Panc1 (cell line): ENCODE results near the gene C9orf57. TPM values are rescaled to one million over a fixed set of nuclear protein-coding genes. Genes with fewer than 3 reads are reported as not detected.

Experiments
- ATAC-seq: fragments of 200-7000 bp; cut with Tn5 transposase; 2 replicates; pipeline ENCODE4 v1.9.1; 2020; ENCODE audit warnings: mild to moderate bottlenecking, moderate library complexity
- BruUV-seq: library from RNA; stranded (reverse); fragments of 400-500 nt; replicated peaks from 2 replicates; lab custom pipeline; 2021; lab: Mats Ljungman, UMichigan
- CTCF ChIA-PET: fragments of 300-600 bp; sonication (Branson Sonifier 250); formaldehyde crosslinking; loops from one replicate; lab custom pipeline; 2022; ENCODE audit warnings: antibody characterized with exemption; lab: Charles Lee
- POLR2A ChIA-PET: fragments of 300-600 bp; sonication (Branson Sonifier 250); formaldehyde crosslinking; loops from one replicate; lab custom pipeline; 2022; ENCODE audit warnings: antibody characterized with exemption; lab: Charles Lee
- DNase-seq: peaks from one replicate; pipeline ENCODE4 v3.0.0-alpha.2; 2010; ENCODE audit warnings: low read depth, low spot score
- H3K27ac ChIP-seq: 2 replicates; pipeline ENCODE4 v1.5.1; 2011; ENCODE audit warnings: mild to moderate bottlenecking, low read length, inconsistent platforms
- H3K27me3 ChIP-seq: fragments of 200-500 bp; sonication (Bioruptor generic); 2 replicates; pipeline ENCODE4 v1.6.0; 2014; ENCODE audit warnings: low read length, inconsistent platforms; ENCODE audit not compliant: control insufficient read depth, insufficient read depth
- H3K36me3 ChIP-seq: fragments of 200-500 bp; sonication (Bioruptor generic); 2 replicates; pipeline ENCODE4 v1.5.1; 2014; ENCODE audit warnings: inconsistent platforms, mild to moderate bottlenecking, low read length, moderate library complexity; ENCODE audit not compliant: control insufficient read depth, insufficient read depth
- H3K4me1 ChIP-seq: 2 replicates; pipeline ENCODE4 v1.5.1; 2011; ENCODE audit warnings: inconsistent platforms, mild to moderate bottlenecking, low read length, moderate library complexity; ENCODE audit not compliant: control insufficient read depth, insufficient read depth
- H3K4me3 ChIP-seq, 2 experiments: 2 replicates each; pipeline ENCODE4 v1.5.1; 2011 to 2012; ENCODE audit warnings: low read depth in 2 of 2, low read length in 2 of 2, mild to moderate bottlenecking in 2 of 2, inconsistent platforms in 1 of 2, moderate library complexity in 1 of 2
- H3K9me3 ChIP-seq: fragments of 200-500 bp; sonication (Bioruptor generic); 2 replicates; pipeline ENCODE4 v1.5.1; 2014; ENCODE audit warnings: low read depth, mild to moderate bottlenecking, inconsistent platforms, low read length, moderate library complexity; ENCODE audit not compliant: control insufficient read depth, insufficient read depth
- CTCF ChIP-seq: fragments of 450-650 bp; IDR thresholded peaks from 2 replicates; pipeline ENCODE4 v1.5.1; 2017; ENCODE audit warnings: mild to moderate bottlenecking
- POLR2AphosphoS5 ChIP-seq: IDR thresholded peaks from 2 replicates; pipeline ENCODE4 v1.6.1; 2012; ENCODE audit warnings: mild to moderate bottlenecking, low read depth, low read length, moderate library complexity
- REST ChIP-seq, 2 experiments: IDR thresholded peaks; 2 replicates each; pipeline ENCODE4 v1.6.1; 2011 to 2012; ENCODE audit warnings: low read depth in 2 of 2, control low read depth in 1 of 2, low read length in 1 of 2, mild to moderate bottlenecking in 1 of 2, moderate library complexity in 1 of 2; ENCODE audit not compliant: insufficient read depth in 1 of 2
- SIN3A ChIP-seq: IDR thresholded peaks from 2 replicates; pipeline ENCODE4 v1.6.1; 2012; ENCODE audit warnings: low read depth, mild to moderate bottlenecking, low read length, moderate library complexity, borderline replicate concordance; ENCODE audit not compliant: insufficient read depth
- TCF7L2 ChIP-seq: IDR thresholded peaks from 2 replicates; pipeline ENCODE4 v1.6.1; 2011; ENCODE audit warnings: mild to moderate bottlenecking, low read depth, low read length, inconsistent platforms
- in situ Hi-C: cut with HindIII; loops from 2 replicates; pipeline ENCODE4 v1.10.0; 2016; ENCODE audit warnings: low sequenced_read_pairs, low pct_unique_long_range_greater_than_20kb
- intact Hi-C: fragments of 100-400 bp; cut with micrococcal nuclease; formaldehyde crosslinking; loops from one replicate; pipeline ENCODE4 v1.10.0; 2022; ENCODE audit not compliant: unreplicated experiment
- total RNA-seq: library from RNA; stranded (reverse); gene quantifications from one replicate; pipeline ENCODE4 v1.2.1, GENCODE V29; 2021; ENCODE audit not compliant: unreplicated experiment

The C9orf57 gene
- total RNA-seq, 1 experiment from 2014 or later: not detected

GRCh38 chr9:72038890-72039410 is 21.5 kb downstream of the C9orf57 start:
- H3K4me3 ChIP-seq: no peak overlapping the region
- H3K27ac ChIP-seq: peak overlapping the region; percentile 2; the same call in 1 of the 2 replicates
- H3K9me3 ChIP-seq: no peaks in the 10 kb centered on the region
- no TSS peak for BruUV-seq
- H3K36me3 ChIP-seq: no peaks in the 10 kb centered on the region
- ATAC-seq (peak; percentile 91), DNase-seq (peak; percentile 78)
- in situ Hi-C loops (no loop called here), intact Hi-C loops (loop anchor here (1.0 to 5.0 kb wide), 2 partner anchors 163 to 233 kb away; no protein-coding TSS in a partner anchor)
- H3K4me1 ChIP-seq: peaks cover 3% of the 10 kb centered on the region; the same call in 1 of the 2 replicates
- no peaks in the 10 kb centered on the region for H3K27me3 ChIP-seq
- TF ChIP-seq POLR2AphosphoS5: no peak
- no peak for TF ChIP-seq REST (IDR thresholded peaks at IDR 0.05; ENCODE audit: insufficient read depth in 1 of 2, low read depth in 2 of 2, low read length in 1 of 2)
- TF ChIP-seq TCF7L2: no peak
- TF ChIP-seq SIN3A: no peak
- TF ChIP-seq CTCF: peak; percentile 84
- ChIA-PET CTCF (interaction anchor here (0.6 to 2.6 kb wide), 9 partner anchors 8 to 1161 kb away, joined by 3 to 16 read pairs (median 3); no protein-coding TSS in a partner anchor), POLR2A (no interaction called here)

GRCh38 chr9:72038408-72038807 is 22.0 kb downstream of the C9orf57 start:
- TF ChIP-seq POLR2AphosphoS5: no peak
- intact Hi-C loops (loop anchor here (5.0 kb wide), 1 partner anchor 164 kb away; no protein-coding TSS in a partner anchor), in situ Hi-C loops (no loop called here)
- ChIA-PET POLR2A (no interaction called here), CTCF (interaction anchor here (0.6 to 2.6 kb wide), 6 partner anchors 14 to 1162 kb away, joined by 3 to 16 read pairs (median 4); no protein-coding TSS in a partner anchor)
- no peaks in the 10 kb centered on the region for H3K27me3 ChIP-seq
- DNase-seq: no peak
- BruUV-seq: no TSS peak
- peaks cover 3% of the 10 kb centered on the region; the same call in 1 of the 2 replicates for H3K4me1 ChIP-seq
- no peaks in the 10 kb centered on the region for H3K36me3 ChIP-seq
- peak overlapping the region; percentile 2; the same call in 1 of the 2 replicates for H3K27ac ChIP-seq
- no peak overlapping the region for H3K4me3 ChIP-seq
- peak; percentile 36; the same call in 1 of the 2 replicates for ATAC-seq
- H3K9me3 ChIP-seq: no peaks in the 10 kb centered on the region

- ATAC-seq: no peak
- in situ Hi-C loops: no loop called here
- no TSS peak for BruUV-seq
- POLR2A ChIA-PET: no interaction called here
- H3K4me3 ChIP-seq: no peak overlapping the region
- H3K4me1 ChIP-seq: peaks cover 3% of the 10 kb centered on the region; the same call in 1 of the 2 replicates
- CTCF ChIA-PET: no interaction called here
- H3K36me3 ChIP-seq: no peaks in the 10 kb centered on the region
- DNase-seq: no peak
- H3K9me3 ChIP-seq: no peaks in the 10 kb centered on the region
- peak overlapping the region; percentile 34; the same call in 1 of the 2 replicates for H3K27ac ChIP-seq
- no peaks in the 10 kb centered on the region for H3K27me3 ChIP-seq
- TF ChIP-seq REST (IDR thresholded peaks at IDR 0.05; ENCODE audit: insufficient read depth in 1 of 2, low read depth in 2 of 2, low read length in 1 of 2) (no peak), CTCF (no peak)
- intact Hi-C loops: loop anchor here (5.0 kb wide), 1 partner anchor 165 kb away; no protein-coding TSS in a partner anchor
These were observed 22.8 kb downstream of the C9orf57 start for GRCh38 chr9:72037571-72037970.
